HG03378 (cell line): ENCODE results near the gene VGLL3.
"Not testable (repeated sequence)": the region's sequence is repeated elsewhere in the genome, so short reads cannot be mapped to it uniquely, and the experiment has no call there.

Source experiments
- ATAC-seq: cut with Tn5 transposase; IDR thresholded peaks from one replicate; pipeline ENCODE4 v1.9.1; 2021; ENCODE audit warnings: mild to moderate bottlenecking, moderate library complexity; ENCODE audit not compliant: unreplicated experiment

VGLL3 gene

GRCh38 chr3:86990734-86991481 lies at the start of gene VGLL3:
Gene VGLL3 (minus strand): TSS chr3:86991149. CDS start chr3:86990743, 406 bp downstream.
- no peak for ATAC-seq

GRCh38 chr3:87037652-87038051 lies 46.7 kb upstream of the VGLL3 start:
- no peak for ATAC-seq

- ATAC-seq, result no peak
Observed at GRCh38 chr3:87036671-87037070, 45.7 kb upstream of the VGLL3 start.

GRCh38 chr3:87035339-87035738 lies 44.4 kb upstream of the VGLL3 start:
- ATAC-seq, result no peak

GRCh38 chr3:87033205-87033604 lies 42.3 kb upstream of the VGLL3 start:
- ATAC-seq, result no peak

GRCh38 chr3:87025661-87026645 lies 35.0 kb upstream of the VGLL3 start:
- ATAC-seq, result no peak

GRCh38 chr3:87017370-87017769 lies 26.4 kb upstream of the VGLL3 start:
- ATAC-seq, result not testable (repeated sequence)

- ATAC-seq, result no peak
Observed at GRCh38 chr3:87009271-87009670, 18.3 kb upstream of the VGLL3 start.

GRCh38 chr3:87006844-87007439 lies 16.0 kb upstream of the VGLL3 start:
- ATAC-seq, result no peak

- no peak for ATAC-seq
Observed at GRCh38 chr3:87004883-87005282, 13.9 kb upstream of the VGLL3 start.

- ATAC-seq, result no peak
Observed at GRCh38 chr3:87002346-87002745, 11.4 kb upstream of the VGLL3 start.

GRCh38 chr3:87001473-87002098 lies 10.6 kb upstream of the VGLL3 start:
- no peak for ATAC-seq

GRCh38 chr3:87000940-87001339 lies 10.0 kb upstream of the VGLL3 start:
- no peak for ATAC-seq

GRCh38 chr3:86998569-86998968 lies 7.6 kb upstream of the VGLL3 start:
- ATAC-seq, result no peak

- ATAC-seq, result no peak
Observed at GRCh38 chr3:86996261-86996955, 5.5 kb upstream of the VGLL3 start.

- ATAC-seq, result no peak
Observed at GRCh38 chr3:86995537-86995936, 4.6 kb upstream of the VGLL3 start.

GRCh38 chr3:86993704-86994103 lies 2.8 kb upstream of the VGLL3 start:
- ATAC-seq, result no peak

- no peak for ATAC-seq
Observed at GRCh38 chr3:86991840-86992435, 989 bp upstream of the VGLL3 start.

GRCh38 chr3:86991482-86991815 lies 500 bp upstream of the VGLL3 start:
- ATAC-seq, result no peak
